GM20431 (cell line): ENCODE measurements around the gene NPC2.

Experiments
- in situ Hi-C: fragments of 300-500 bp; cut with MseI, MboI; formaldehyde crosslinking; loops from one replicate; pipeline ENCODE4 v1.15.0; 2020; ENCODE audit warnings: low sequenced_read_pairs; ENCODE audit not compliant: unreplicated experiment

Gene NPC2

DNA sequence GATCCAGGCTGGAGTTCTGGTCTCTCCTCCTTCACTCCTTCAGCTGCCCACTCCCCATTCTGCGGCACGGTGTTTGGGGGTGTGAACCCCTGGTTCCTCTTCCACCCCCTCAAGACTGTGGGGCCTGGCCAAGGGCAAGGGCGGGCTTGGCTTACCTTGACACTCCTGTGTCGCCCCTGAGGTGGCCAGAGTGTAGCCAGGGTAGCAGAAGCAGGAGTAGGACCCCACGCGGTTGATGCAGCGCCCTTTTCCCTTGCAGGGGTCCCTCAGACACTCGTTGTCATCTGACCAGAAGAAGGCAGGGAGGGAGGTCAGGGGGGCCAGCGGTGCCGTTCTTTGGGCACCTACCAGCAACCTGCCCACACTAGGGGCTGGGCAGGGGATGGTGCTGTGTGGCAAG is 28.7 kb upstream of the NPC2 start:
- in situ Hi-C loops = no loop called here

DNA sequence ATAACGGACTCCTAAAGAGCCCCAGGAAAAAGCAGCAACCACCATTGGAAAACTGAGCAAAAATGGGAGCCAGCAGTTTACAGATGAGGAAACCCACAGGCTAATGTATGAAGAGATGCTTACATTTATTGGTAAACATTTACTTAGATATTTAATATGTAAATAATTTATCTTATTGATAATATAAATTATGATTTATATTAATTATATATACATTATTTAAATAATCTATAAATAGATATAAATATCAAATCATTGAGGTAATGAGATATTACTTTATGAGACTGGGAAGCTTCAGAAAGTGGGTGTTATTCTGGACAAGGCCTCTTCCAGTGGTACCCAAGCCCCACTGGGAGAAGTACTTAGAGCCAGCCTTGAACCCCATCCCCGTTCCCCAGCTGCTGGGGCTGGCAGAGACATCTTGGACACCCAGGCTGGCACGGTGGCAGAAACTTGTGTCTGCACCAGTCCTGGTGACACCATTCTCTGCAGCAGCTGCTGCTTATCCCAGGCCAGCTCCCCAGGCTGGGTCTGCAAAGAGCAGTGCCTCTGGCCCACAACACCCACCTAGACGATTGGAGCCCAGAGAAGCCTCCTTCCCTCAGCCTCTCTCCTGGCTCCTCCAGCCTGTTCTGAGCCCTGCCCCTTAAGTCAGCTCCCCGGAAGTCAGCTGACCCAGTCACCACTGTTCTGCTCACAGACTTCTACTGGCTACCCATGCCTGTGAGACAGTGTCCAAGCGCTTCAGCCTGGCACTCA is 26.4 kb upstream of the NPC2 start:
- in situ Hi-C loops = no loop called here

DNA sequence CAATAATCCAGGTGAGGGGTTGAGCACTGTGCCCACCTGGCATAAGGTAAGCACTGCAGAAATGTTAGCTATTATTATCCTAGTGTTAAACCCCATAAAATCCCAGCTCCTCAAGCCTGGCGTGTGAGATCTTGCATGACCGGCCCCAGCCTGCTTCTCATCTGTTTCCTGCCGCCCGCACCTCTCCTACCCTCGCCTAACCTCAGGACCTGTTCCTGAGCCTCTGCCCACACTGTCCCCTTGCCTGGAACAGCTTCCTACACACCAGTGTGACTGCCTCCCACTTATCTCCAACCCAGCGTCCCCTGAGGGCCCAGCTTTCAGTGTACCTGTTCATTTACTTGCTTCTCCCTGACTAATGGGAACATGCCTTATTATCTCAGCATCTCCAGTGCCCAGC is 25.1 kb upstream of the NPC2 start:
- in situ Hi-C loops = no loop called here

DNA sequence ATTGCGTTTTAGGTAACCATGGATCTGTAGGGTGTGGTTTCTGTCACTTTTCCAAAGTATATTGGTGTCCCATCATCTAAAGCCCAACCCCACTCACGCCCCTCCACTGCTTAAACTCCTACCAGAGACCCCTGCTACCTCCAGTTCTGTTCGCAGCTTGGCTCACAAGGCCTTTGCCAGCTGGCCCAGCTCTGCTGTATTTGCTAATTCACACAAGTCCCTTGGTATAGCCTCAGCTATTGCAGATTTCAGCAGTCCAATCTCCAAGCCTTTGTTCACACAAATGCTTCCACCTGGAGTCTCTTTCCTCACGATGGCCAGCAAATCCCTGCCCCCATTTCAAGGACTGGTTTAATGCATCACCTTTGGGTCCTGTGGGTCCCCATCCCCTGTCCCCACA is 24.6 kb upstream of the NPC2 start:
- in situ Hi-C loops = no loop called here

DNA sequence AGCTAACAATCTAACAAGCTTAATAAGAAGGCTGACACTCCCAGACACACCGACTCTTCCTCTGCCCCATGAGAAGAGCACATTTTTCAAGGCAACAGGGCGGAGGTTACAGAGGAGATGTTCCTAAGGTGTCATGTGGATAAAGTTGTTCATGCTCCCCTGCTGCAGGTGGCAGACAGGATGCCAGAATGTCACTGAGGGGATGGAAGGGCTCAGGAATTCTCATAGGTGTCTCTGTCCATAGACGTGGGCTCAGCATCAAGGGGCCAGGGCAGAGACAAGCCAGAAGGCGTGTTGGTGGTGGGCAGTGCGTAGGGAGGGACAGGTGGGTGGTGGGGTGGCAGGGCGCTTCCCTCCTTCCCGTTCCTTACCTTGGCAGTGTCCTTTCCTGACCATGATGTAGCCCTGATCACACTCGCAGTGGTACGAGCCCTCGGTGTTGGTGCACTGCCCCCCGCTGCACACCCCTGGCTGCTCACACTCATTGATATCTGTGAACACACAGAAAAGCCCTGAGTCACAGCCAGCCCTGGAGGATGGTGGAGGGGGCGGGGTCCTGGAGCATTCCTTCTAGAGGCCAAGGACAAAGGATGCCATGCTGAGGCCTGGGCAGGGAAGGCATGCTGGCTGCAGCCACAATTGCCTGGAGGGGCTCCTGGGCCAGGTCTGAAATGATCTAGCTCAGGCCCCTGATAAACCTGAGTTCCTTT is 23.5 kb upstream of the NPC2 start:
- in situ Hi-C loops = no loop called here

DNA sequence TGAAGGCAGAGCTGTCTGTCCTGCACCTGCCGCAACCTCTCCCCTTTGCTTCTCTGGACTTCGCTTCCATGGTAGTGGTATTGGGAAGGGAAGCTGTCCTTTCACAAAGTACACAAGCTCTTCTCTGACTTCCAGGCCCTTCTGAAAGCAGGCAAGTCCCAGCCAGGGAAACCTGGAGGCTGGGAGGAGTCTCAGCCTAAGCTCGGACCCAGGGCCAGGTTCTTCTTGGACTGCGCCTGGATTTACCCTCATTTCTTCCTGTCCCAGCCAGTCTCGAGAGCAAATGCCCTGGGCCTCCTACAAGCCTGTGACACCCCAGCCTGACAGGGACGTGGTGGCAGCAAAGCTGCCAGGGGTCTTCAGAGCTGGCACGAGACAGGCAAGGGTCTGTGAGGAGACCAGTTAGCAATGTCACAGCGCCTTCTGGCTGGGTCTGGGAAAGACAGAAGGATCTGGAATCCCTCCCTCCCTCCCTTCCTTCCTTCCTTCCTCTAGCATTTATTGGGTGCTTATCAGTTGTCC is 22.8 kb upstream of the NPC2 start:
- in situ Hi-C loops = no loop called here

DNA sequence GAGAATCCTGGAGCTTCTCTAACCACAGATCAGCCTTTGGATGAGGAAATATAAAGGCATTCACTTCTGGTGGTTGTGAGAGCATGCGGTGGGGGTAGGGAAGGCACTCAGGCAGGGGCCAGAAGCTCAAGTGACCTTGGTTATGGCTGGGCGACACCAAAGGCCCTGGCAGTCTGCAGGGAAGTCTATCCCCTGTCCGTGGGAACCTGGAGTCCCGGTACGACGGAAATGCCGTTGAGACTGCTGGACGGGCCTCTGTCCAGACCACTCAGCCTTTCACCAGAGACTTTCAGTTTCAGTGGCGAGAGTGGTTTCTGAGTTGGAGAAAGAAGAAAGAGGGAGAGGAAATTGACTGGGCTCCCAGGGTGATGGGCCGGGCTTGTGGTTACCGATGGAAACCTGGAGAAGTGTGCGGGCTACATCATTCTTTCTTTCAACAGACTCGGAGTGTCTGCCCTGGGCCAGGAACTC is 21.4 kb upstream of the NPC2 start:
- in situ Hi-C loops = no loop called here

DNA sequence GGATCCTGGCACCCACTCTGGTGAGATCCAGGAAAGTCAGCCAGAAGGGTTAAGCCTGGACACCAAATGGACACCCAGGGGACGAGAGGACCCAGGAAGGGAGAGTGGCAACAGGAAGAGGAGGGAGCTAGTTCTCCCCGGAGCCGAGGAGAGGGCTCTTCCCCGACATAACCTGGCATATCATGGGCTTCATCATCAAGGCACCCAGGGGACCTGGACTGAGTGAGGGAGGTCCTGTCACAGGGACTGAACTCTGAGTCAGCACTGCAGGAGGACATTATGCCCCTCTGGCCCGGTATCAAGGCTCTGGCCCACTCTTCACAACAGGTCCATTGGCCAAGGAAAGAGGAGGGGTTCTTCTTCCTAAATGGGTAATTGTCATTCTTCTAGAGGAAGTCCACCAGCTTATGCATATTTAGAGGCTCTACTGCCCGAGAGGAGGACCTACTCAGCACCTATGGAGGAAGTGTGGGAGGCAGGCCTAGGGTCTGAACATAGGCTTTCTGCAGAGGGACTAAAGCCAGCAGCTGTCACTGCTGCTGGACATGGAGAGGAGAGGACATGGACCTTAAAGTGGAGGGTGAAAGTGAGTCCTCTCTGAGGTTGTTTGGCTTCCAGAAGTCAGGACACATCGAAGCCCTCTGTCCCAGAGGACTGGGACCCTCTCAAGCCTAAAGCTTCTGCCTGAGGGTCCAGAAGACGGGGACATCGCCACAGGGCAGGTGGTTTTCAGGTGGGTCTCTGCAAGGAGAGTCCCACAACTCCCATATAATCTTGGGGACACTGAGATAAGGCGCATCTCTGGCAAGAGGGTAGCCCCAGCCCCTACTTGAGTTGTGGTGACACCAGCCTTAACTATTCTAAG is 19.1 kb upstream of the NPC2 start:
- in situ Hi-C loops = no loop called here

DNA sequence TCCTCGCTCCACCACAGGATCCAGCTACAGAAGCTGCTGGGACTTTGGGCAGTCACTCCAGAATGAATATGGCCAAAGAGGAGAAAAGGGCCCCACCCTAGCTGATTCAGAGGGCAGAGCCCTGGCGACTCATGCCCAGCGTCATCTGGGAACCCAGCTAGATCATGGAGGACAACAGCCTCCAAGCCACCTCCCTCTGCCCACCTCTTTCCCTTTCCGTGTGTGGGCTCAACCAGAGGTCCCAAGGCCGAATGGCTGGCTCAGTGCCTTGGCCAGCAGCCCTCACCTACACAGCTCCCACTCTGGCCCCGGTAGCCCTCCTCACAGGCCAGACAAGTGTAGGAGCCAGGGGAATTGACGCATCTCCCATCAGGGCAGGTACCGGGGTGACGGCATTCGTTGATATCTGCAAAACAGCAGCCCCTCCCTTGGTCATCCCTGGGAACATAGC is 17.9 kb upstream of the NPC2 start:
- in situ Hi-C loops = no loop called here

DNA sequence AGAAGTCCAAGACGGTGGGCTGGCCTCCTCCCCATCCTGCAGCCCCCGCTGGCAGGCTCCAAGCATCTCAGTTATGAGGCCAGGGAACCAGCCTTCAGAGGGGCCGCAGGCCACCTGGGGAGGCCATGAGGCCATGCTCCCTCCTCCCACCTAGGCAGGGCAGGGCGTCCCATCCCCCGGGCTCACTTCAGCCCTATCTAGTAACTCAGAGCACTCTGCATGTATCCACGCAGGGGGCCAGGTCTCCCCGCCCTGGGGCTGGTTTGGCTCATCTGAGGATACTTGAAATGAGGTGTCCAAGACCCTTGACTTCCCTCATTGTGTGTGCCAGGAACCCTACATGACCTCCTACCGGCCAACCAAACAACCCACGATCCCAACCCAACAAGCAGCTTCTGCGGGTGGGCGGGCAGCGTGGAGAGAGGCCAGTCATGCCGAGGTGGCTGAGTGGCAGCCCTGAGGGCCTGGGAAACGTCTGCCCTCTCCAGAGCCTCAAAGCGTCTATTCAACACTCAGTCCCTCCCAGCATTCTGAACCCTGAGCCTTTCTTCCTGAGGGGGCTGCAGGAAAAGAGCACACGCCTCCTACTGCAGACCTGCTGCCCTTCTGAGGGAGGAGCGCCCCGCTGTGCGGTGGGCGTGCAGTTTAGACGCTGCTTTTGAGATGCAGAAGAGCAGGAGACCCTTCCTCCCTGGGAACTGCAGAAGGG is 17.3 kb upstream of the NPC2 start:
- in situ Hi-C loops = no loop called here

DNA sequence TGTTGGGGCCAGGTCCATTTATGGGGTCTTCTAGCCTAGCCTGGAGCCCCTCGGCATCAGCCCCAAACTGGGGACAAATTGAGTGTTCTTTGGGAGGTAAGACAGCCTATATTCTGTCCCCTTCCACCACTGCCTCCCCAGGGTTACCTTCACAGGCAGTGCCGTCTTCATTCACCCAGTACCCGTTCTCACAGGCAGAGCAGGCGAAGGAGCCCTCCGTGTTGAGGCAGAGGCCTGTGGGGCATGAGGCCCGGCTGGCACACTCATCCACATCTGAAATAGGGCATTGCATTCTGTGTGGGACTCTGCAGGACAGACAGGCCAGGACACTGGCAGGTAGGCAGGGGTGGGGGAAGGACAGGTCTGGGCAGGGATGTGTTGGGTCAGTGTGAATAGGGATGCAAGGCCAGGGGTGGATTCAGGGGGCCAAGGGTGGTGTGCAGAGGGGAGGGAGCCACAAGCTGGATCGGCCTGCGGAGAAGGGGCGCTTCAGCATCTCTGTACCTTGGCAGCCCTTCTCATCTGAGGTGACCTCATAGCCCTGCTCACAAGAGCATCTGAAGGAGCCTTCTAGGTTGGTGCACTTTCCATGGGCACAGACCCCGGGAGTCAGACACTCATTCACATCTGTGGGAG is 16.6 kb upstream of the NPC2 start:
- in situ Hi-C loops = no loop called here

DNA sequence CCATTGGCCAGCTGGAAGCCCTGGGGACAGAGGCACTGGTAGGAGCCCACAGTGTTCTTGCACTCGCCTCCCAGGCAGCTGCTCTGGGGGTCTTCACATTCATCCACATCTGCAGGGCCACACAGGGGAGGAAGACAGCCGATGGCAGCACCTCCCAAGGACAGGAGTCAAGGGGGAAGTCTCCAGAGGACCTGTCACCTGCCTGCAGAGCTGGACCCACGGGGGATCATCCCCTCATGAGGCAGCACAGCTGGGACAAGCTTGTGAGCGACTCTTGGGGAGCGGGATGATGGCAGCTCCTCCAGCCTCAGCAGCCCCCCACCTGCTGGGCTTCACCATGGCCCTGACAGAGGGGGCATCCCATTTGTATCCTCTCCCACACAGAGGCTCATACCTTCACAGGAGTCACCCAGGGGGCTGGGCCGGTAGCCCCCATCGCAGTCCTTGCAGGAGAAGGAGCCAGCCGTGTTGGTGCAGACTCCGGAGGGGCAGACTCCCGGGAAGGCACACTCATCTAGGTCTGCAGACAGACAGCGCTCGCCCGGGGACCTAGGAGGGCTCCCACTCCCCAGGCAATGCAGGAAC is 15.8 kb upstream of the NPC2 start:
- in situ Hi-C loops = no loop called here

DNA sequence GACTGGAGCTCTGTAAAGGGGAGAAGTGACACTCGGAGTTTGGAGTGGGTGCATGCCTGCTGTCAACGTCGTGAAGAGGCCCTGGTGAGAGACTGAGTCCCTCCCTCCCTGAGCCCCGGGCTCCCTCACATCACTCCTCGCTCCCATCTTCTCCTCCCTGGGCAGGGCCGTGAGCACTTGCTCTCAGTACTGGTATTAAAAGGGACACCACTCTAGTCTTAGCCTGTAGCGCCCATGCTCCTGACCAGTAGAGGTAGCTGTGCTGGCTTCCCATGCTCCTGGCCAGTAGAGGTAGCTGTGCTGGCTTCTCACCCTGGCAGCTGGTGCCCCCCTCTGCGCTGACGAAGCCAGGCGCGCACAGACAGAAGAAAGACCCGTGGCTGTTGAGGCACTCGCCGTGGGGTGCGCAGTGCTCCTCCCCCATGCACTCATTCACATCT is 15.2 kb upstream of the NPC2 start:
- in situ Hi-C loops = no loop called here

DNA sequence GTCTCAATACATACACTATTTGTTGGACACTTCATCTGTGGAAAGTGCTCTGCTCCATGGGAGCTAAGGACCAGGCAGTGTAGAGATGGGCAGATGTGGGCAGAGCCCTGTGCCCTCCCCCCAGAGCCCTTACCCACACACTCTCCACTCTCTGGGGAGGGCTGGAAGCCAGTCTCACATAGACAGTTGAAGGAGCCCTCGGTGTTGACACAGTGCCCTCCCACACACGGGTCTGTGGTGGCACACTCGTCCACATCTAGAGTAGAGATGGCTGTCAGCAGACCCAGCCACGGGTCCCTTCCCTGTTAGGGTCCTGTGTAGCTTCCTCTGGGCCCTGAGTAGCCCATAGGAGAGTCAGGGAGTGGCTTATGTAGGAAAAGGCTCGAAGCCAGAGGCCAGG is 14.7 kb upstream of the NPC2 start:
- in situ Hi-C loops = no loop called here

DNA sequence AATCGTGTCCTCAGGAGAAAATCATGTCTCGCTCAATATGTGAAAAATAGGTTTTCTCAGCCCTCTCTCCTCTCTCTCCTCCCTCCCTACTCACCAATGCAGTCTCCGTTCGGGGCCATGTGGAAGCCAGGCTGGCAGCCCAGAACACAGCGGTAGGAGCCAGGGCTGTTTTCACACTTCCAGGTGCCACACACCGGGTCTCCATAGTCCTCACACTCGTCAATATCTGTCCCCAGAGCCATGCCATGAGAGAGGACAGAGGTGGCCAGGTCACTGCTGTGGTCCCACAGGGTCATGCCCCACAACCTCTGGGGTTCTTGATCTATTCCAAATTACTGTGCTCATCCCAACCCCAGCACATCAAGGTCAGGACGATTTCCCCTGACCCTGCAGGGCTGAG is 14.0 kb upstream of the NPC2 start:
- in situ Hi-C loops = no loop called here

DNA sequence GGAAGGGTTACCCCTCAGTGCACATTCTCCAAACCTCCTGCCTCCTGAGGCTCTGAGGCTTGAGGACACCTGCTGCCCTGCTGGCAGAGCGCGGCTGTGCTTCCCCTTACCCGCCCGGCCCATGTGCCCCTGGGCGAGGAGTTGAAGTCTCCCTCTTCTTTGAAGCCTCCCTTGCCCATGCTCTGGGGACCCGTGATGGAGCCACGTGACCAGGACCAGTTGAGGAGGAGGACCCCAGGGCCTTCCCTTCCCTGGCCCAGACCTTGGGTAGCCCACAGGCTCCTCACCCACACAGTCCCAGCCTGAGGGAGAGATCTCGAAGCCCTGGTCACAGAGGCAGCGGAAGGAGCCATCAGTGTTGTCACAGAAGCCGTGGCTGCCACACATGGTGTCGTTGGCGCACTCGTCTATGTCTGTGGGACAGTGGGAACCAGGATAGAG is 13.3 kb upstream of the NPC2 start:
- in situ Hi-C loops = no loop called here

DNA sequence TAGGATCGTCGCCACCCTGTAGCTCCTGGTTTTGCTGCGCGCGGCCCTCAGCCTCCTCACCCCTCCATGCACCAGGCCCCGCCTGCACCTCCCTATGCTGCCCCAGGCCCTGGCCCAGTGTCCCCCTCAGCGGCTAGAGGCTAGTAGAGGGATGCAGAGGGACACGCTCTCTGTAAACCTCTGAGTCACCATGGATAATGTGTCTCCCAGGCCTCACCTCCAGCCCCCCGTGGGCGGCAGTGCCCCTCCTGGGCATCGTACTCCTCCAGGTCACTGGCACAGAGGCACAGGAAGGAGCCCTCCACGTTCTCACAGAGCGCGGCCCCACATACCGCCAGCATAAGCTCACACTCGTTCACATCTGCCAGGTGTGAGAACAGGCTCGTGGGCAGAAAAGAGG is 12.7 kb upstream of the NPC2 start:
- in situ Hi-C loops = no loop called here

DNA sequence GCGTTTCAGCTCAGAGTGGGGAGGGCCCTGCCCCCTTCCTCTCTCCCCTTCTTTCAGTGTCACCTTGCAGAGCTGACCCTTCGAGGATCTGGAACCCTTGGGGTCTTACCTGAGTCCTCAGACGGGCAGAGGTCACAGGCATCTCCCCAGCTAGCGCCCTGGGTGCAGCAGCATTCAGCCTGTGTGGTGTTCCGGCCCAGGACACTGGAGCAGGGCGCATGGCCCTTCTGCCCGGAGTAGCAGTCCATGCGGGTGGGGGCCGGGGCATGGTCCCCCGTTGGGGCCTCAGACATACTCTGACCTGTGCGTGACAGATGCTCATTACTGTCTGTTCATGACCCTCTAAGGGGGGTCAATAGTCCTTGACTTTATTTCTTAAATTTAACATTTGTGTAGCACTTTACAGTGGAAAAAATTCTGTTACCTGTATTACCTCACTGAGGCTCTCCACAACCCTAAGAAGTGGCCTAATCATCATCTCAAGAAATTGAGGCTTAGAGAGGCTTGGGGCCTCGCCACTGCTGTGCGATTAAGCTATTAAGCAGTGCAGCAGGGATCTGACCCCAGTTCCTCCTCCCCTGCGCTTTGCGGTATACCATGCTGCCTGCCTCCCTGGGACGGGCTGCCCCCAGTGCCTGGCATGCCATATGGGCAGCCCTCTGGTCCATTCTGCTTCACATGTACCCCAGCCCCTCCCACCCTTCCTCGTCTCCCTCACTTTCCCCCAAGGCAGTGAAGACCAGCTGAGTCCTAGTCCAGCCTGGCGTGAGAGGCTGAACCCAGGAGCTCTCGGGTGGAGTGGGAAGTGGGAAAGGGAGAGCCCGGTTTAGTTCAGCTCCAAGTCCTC is 12.0 kb upstream of the NPC2 start:
- in situ Hi-C loops = no loop called here
